MM.1S (cell line): ENCODE data around the gene MAP2K2.

Experiments used
- DNase-seq: peaks from one replicate; pipeline ENCODE4 v3.0.0-alpha.2; 2015
- H2AFZ ChIP-seq: fragments of 300-600 bp; sonication (generic); 2 replicates; pipeline ENCODE4 v1.6.0; 2016; ENCODE audit warnings: antibody characterized with exemption, low read length
- H3F3A ChIP-seq: fragments of 300-600 bp; sonication (generic); 2 replicates; pipeline ENCODE4 v1.6.1; 2016; ENCODE audit warnings: mild to moderate bottlenecking, antibody characterized with exemption, low read length, moderate library complexity, mixed read lengths; ENCODE audit not compliant: insufficient read depth
- H3K27ac ChIP-seq: fragments of 300-600 bp; sonication (generic); 2 replicates; pipeline ENCODE4 v1.5.1; 2016; ENCODE audit warnings: mild to moderate bottlenecking, low read length
- H3K27me3 ChIP-seq: fragments of 300-600 bp; sonication (generic); replicated peaks from 2 replicates; pipeline ENCODE4 v1.6.0; 2016; ENCODE audit warnings: low read length; ENCODE audit not compliant: insufficient read depth
- H3K36me3 ChIP-seq: fragments of 300-600 bp; sonication (generic); replicated peaks from 2 replicates; pipeline ENCODE4 v1.6.1; 2016; ENCODE audit warnings: mild to moderate bottlenecking, low read length, mixed read lengths; ENCODE audit not compliant: insufficient read depth
- H3K4me1 ChIP-seq: fragments of 300-600 bp; sonication (generic); 2 replicates; pipeline ENCODE4 v1.6.1; 2016; ENCODE audit warnings: low read length, mixed read lengths
- H3K4me2 ChIP-seq: fragments of 300-600 bp; sonication (generic); 2 replicates; pipeline ENCODE4 v1.6.0; 2016; ENCODE audit warnings: low read depth, low read length
- H3K4me3 ChIP-seq: fragments of 300-600 bp; sonication (generic); 2 replicates; pipeline ENCODE4 v1.5.1; 2016; ENCODE audit warnings: low read length, mixed read lengths
- H3K79me2 ChIP-seq: fragments of 300-600 bp; sonication (generic); 2 replicates; pipeline ENCODE4 v1.6.1; 2016; ENCODE audit warnings: mixed run types, low read length, mixed read lengths
- H3K9ac ChIP-seq: fragments of 300-600 bp; sonication (generic); 2 replicates; pipeline ENCODE4 v1.6.1; 2016; ENCODE audit warnings: low read length, mixed read lengths
- H3K9me2 ChIP-seq: fragments of 300-600 bp; sonication (generic); replicated peaks from 2 replicates; pipeline ENCODE4 v1.6.1; 2016; ENCODE audit warnings: mild to moderate bottlenecking, low read length, mixed read lengths; ENCODE audit not compliant: insufficient read depth
- H3K9me3 ChIP-seq: fragments of 300-600 bp; sonication (generic); replicated peaks from 2 replicates; pipeline ENCODE4 v1.6.1; 2016; ENCODE audit warnings: mild to moderate bottlenecking, low read length, mixed read lengths; ENCODE audit not compliant: insufficient read depth
- H4K20me1 ChIP-seq: fragments of 300-600 bp; sonication (generic); 2 replicates; pipeline ENCODE4 v1.6.1; 2016; ENCODE audit warnings: mild to moderate bottlenecking, low read length, moderate library complexity, mixed read lengths; ENCODE audit not compliant: insufficient read depth
- EZH2 ChIP-seq: fragments of 300-600 bp; sonication (generic); optimal IDR thresholded peaks from 2 replicates; pipeline ENCODE3; 2017; ENCODE audit warnings: low read depth, mild to moderate bottlenecking, antibody characterized with exemption, low read length, mixed read lengths
- EZH2phosphoT487 ChIP-seq: fragments of 300-600 bp; sonication (generic); IDR thresholded peaks from 2 replicates; pipeline ENCODE4 v1.6.1; 2018; ENCODE audit warnings: antibody characterized with exemption, low read length
- TF ChIP-seq, protein P1 (sequence below): fragments of 300-600 bp; sonication (generic); IDR thresholded peaks from 2 replicates; pipeline ENCODE4 v1.5.1; 2016; ENCODE audit warnings: antibody characterized with exemption, low read length, mixed read lengths

MAP2K2 gene

DNA sequence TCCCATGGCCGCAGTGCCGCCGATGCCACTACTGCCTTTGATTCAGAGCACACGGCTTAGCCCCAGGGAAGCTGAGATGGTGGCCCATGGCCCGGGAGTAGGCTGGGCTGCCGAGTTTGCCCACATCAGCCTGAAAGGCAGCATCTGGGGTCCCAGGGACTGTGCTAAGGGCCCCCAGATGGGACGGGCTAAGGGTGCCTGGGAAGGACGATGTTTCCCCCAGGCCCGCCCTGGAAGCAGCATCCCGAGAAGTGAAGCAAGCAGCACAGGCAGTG lies 22.5 kb downstream of the MAP2K2 start:
- H3K9ac ChIP-seq = no peak overlapping the region

DNA sequence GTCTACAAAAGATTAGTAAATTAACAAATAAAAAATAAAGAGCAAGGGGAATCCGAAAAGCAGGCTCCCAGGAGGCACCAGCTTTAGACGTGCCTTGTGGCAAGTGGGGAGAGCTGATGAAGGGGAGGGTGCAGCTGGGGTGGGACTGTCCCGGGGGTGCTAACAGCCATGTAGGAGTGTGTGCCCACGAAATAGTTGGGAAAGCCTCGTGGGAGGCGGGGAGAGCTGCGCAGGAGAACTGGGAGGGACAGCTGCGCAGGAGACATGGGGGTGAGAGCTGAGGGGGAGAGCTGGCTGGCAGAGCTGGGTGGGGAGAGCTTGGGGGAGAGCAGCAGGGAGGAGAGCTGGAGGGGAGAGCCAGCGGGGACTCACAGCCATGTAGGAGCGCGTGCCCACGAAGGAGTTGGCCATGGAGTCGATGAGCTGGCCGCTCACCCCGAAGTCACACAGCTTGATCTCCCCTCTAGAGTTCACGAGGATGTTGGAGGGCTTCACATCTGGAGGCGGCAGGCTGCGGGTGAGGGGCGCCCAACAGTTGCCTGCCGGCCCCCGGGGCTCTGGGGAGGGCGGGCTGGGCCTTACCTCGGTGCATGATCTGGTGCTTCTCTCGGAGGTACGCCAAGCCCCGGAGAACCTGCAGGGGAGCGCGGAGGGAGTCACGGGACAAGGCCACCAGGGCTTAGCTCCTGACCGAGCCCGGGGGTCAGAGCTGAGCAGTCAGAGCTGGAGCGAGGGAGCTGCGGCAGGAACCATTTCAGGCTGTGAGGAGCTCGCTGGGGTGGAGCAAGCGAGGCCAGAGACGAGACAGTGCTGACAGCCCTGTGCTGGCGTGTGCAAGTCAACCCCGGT lies 23.1 kb downstream of the MAP2K2 start:
- Histone ChIP-seq H3K9me2 (no peaks in the 10 kb centered on the region), H4K20me1 (no peaks in the 10 kb centered on the region), H3K27ac (no peak overlapping the region), H3K4me3 (no peak overlapping the region), H3K4me2 (no peak overlapping the region), H3K9ac (no peak overlapping the region), H2AFZ (no peak overlapping the region), H3F3A (no peaks in the 10 kb centered on the region), H3K79me2 (no peaks in the 10 kb centered on the region), H3K4me1 (no peaks in the 10 kb centered on the region), H3K9me3 (no peaks in the 10 kb centered on the region), H3K36me3 (no peaks in the 10 kb centered on the region), H3K27me3 (no peaks in the 10 kb centered on the region)
- TF ChIP-seq EZH2phosphoT487 (no peak), EZH2 (no peak)
- TF ChIP-seq, protein P1, sequence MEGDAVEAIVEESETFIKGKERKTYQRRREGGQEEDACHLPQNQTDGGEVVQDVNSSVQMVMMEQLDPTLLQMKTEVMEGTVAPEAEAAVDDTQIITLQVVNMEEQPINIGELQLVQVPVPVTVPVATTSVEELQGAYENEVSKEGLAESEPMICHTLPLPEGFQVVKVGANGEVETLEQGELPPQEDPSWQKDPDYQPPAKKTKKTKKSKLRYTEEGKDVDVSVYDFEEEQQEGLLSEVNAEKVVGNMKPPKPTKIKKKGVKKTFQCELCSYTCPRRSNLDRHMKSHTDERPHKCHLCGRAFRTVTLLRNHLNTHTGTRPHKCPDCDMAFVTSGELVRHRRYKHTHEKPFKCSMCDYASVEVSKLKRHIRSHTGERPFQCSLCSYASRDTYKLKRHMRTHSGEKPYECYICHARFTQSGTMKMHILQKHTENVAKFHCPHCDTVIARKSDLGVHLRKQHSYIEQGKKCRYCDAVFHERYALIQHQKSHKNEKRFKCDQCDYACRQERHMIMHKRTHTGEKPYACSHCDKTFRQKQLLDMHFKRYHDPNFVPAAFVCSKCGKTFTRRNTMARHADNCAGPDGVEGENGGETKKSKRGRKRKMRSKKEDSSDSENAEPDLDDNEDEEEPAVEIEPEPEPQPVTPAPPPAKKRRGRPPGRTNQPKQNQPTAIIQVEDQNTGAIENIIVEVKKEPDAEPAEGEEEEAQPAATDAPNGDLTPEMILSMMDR = no peak
- no peak for DNase-seq

More for the DNA sequence above, 22.5 kb downstream of the MAP2K2 start:
- H3K79me2 ChIP-seq = no peaks in the 10 kb centered on the region
- no peaks in the 10 kb centered on the region for H3K9me3 ChIP-seq
- no peak overlapping the region for H2AFZ ChIP-seq
- no peak for TF ChIP-seq EZH2phosphoT487
- TF ChIP-seq, protein P1 = no peak
- TF ChIP-seq EZH2 = no peak
- no peak for DNase-seq
- no peaks in the 10 kb centered on the region for H4K20me1 ChIP-seq
- no peaks in the 10 kb centered on the region for H3K9me2 ChIP-seq
- H3K27me3 ChIP-seq = no peaks in the 10 kb centered on the region
- H3K4me2 ChIP-seq = no peak overlapping the region
- no peak overlapping the region for H3K4me3 ChIP-seq
- H3K4me1 ChIP-seq = no peaks in the 10 kb centered on the region
- H3K27ac ChIP-seq = no peak overlapping the region
- no peaks in the 10 kb centered on the region for H3K36me3 ChIP-seq
- no peaks in the 10 kb centered on the region for H3F3A ChIP-seq

DNA sequence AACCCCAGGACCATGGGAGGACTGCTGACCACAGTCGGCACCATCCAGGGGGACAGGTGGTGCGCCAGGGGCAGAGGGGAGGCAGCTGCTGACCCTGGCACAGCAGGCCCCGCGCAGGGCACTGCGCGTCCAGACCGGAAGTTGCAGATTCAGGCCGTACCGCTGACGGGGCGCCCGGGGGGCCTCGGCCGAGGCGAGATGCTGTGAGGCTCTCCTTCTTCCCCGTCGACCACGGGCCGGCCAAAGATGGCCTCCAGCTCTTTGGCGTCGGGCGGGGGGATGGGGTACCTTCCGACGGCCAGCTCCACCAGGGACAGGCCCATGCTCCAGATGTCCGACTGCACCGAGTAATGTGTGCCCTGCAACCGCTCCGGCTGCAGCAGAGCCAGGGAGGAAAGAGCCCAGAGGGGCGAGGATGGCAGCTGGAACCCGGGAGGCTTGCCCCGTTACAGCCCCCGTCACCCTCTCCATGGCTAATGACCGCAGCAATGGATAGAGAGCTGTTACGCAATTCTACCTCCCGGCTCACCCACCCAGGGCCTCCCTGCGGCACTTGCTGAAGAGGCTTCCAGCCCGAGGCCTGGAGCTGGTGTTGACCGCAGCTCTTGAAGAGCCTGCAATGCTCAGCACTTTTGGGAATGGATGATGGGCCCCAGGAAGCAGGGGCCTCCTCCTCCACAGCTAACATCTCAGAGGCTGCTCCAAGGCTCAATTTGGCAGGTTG lies 24.7 kb downstream of the MAP2K2 start:
- Histone ChIP-seq H3K9ac (no peak overlapping the region), H4K20me1 (no peaks in the 10 kb centered on the region), H3K4me3 (no peak overlapping the region), H3F3A (no peaks in the 10 kb centered on the region), H3K4me2 (no peak overlapping the region), H3K79me2 (no peaks in the 10 kb centered on the region), H2AFZ (no peak overlapping the region), H3K9me3 (no peaks in the 10 kb centered on the region), H3K27ac (no peak overlapping the region), H3K4me1 (no peaks in the 10 kb centered on the region), H3K27me3 (no peaks in the 10 kb centered on the region), H3K36me3 (no peaks in the 10 kb centered on the region), H3K9me2 (no peaks in the 10 kb centered on the region)
- TF ChIP-seq EZH2 (no peak), EZH2phosphoT487 (no peak)
- TF ChIP-seq, protein P1 = no peak
- no peak for DNase-seq
